Ovary (tissue), 3 donors: Measurements from ENCODE around the gene NCOA1.

Experiments
- CTCF ChIP-seq, 3 donors: fragments of 450-650 bp in 2 of 3; fragments of 200-600 bp in 1 of 3; IDR thresholded peaks; one replicate each; pipeline versions ENCODE4 v1.5.1 to v1.8.0; 2016 to 2022; ENCODE audit warnings: antibody characterized with exemption in 3 of 3, mild to moderate bottlenecking in 1 of 3
- POLR2A ChIP-seq: fragments of 450-650 bp; IDR thresholded peaks from one replicate; pipeline ENCODE4 v1.6.1; 2017; ENCODE audit warnings: antibody characterized with exemption, mild to moderate bottlenecking, moderate library complexity
- donor health status: DM: no; HTN: no; CAD: no.

GRCh38 chr2:24480245-24480644 lies 10.8 kb upstream of the NCOA1 start:
- TF ChIP-seq CTCF (IDR thresholded peaks at IDR 0.05) (no peak), POLR2A (no peak)
